ENCODE data around the gene PRKD1. TPM values are rescaled to one million over a fixed set of nuclear protein-coding genes. Genes with fewer than 3 reads are reported as not detected.

PRKD1 gene
- total RNA-seq, 1 donor: 28.6 TPM

DNA sequence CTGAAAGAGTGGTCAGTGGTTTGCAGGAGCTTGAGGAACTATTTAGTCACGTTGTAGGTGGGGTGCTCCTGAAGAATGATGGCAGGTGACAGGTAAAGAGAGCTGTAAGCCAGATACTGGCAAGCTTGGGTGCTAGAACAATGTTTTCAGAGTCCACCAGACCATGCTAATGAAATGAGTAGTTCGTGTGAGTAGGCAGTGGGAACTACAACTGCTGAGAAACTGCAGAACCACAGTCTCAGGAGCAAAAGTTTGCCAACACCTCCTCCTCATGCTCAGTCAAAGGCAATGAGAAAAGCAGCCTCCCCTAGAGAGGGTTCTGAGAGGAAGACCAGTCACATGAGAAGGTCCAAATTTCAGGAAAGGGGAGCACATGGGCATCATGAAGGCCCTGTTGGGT is 91.3 kb downstream of the PRKD1 start:
- TF ChIP-seq, protein P1, sequence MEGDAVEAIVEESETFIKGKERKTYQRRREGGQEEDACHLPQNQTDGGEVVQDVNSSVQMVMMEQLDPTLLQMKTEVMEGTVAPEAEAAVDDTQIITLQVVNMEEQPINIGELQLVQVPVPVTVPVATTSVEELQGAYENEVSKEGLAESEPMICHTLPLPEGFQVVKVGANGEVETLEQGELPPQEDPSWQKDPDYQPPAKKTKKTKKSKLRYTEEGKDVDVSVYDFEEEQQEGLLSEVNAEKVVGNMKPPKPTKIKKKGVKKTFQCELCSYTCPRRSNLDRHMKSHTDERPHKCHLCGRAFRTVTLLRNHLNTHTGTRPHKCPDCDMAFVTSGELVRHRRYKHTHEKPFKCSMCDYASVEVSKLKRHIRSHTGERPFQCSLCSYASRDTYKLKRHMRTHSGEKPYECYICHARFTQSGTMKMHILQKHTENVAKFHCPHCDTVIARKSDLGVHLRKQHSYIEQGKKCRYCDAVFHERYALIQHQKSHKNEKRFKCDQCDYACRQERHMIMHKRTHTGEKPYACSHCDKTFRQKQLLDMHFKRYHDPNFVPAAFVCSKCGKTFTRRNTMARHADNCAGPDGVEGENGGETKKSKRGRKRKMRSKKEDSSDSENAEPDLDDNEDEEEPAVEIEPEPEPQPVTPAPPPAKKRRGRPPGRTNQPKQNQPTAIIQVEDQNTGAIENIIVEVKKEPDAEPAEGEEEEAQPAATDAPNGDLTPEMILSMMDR (IDR thresholded peaks at IDR 0.05; ENCODE audit: extremely low read depth, low read depth, low read length): no peak
- Histone ChIP-seq H3K4me2 (ENCODE audit: insufficient read depth, low read length) (no peak overlapping the region), H3K36me3 (ENCODE audit: insufficient read depth, low read length) (no peaks in the 10 kb centered on the region)

DNA sequence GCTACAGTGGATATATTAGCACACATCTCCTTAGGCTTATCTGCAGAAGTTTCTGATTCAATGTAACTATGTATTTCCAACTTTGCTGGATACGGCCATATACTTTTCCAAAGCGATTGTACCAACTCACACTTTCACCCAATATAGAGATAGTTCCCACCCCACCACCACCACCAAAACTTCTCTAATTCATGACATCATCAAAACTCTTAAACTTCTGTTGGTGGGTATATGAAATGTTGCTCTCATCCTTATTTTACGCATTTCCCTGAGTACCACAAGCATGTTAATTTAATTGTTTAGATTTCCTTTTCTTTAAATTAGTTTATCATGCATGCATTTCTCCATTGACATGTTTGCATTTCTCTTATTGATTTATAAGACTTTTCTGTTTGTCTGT is 95.6 kb downstream of the PRKD1 start:
- H3K36me3 ChIP-seq (ENCODE audit: insufficient read depth, low read length): no peaks in the 10 kb centered on the region
- TF ChIP-seq, protein P1 (IDR thresholded peaks at IDR 0.05; ENCODE audit: extremely low read depth, low read depth, low read length): no peak
- no peak overlapping the region for H2AFZ ChIP-seq (ENCODE audit: low read length)
- H3K4me1 ChIP-seq (ENCODE audit: insufficient read depth, low read length): peaks cover 5% of the 10 kb centered on the region
- no peak overlapping the region for H3K27ac ChIP-seq (ENCODE audit: low read depth, low read length)
- no peaks in the 10 kb centered on the region for H3K27me3 ChIP-seq (ENCODE audit: insufficient read depth, low read length)
- peaks cover 44% of the 10 kb centered on the region for H3K79me2 ChIP-seq (ENCODE audit: insufficient read depth, low read length)
- H4K20me1 ChIP-seq (ENCODE audit: insufficient read depth, low read length): peaks cover 9% of the 10 kb centered on the region
- DNase-seq (ENCODE audit: insufficient read length, low spot score, missing footprints): no peak
- no peak overlapping the region for H3K4me3 ChIP-seq (ENCODE audit: insufficient read depth, low read length)
- H3K9me3 ChIP-seq (ENCODE audit: low read depth, low read length): no peaks in the 10 kb centered on the region
- H3K4me2 ChIP-seq (ENCODE audit: insufficient read depth, low read length): no peak overlapping the region

More for the DNA sequence above, 91.3 kb downstream of the PRKD1 start:
- no peaks in the 10 kb centered on the region for H3K27me3 ChIP-seq (ENCODE audit: insufficient read depth, low read length)
- DNase-seq (ENCODE audit: insufficient read length, low spot score, missing footprints): no peak
- H2AFZ ChIP-seq (ENCODE audit: low read length): no peak overlapping the region
- no peak overlapping the region for H3K4me3 ChIP-seq (ENCODE audit: insufficient read depth, low read length)
- peaks cover 5% of the 10 kb centered on the region for H4K20me1 ChIP-seq (ENCODE audit: insufficient read depth, low read length)
- no peaks in the 10 kb centered on the region for H3K4me1 ChIP-seq (ENCODE audit: insufficient read depth, low read length)
- no peak overlapping the region for H3K27ac ChIP-seq (ENCODE audit: low read depth, low read length)
- peaks cover 11% of the 10 kb centered on the region for H3K9me3 ChIP-seq (ENCODE audit: low read depth, low read length)
- peaks cover 37% of the 10 kb centered on the region for H3K79me2 ChIP-seq (ENCODE audit: insufficient read depth, low read length)

DNA sequence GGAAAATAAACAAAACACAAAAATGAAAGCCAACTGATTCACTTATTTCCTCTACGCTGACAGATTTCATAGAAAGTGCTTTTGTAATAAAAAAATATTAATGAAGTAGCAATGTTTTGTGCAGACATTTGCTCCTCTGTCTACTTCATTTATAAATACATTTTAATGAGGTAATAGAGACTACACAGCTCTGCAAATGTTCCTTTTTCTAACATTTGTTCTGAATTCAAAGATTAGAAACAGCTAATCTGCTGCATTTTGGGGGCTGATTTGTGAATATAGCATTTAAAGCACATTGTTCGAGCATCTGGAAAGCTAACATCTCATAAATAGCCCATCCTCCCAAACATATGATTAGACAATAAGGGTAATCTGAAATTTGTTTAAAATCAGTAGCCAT is 97.8 kb downstream of the PRKD1 start:
- Histone ChIP-seq H3K36me3 (ENCODE audit: insufficient read depth, low read length) (no peaks in the 10 kb centered on the region), H3K79me2 (ENCODE audit: insufficient read depth, low read length) (peaks cover 39% of the 10 kb centered on the region)
- TF ChIP-seq, protein P1 (IDR thresholded peaks at IDR 0.05; ENCODE audit: extremely low read depth, low read depth, low read length): no peak

DNA sequence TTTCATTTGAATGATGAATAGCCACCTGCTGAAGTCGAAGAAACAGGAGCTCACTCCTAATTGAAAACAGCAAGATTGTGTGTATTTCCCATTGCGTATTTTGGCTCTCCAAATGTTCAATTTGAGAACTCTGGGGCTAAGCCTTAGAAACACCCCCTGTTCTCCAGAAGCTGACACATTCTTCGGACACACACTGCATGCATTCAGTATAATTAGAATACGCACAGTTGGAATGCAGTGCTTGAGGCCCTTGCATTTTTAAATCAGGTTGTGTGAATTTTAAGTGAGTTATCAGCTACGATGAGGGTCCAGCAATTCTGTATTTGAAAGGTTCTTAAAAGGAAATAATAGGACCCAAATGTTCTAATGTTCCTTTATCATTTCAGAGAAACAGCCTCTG is 103.8 kb downstream of the PRKD1 start:
- H3K4me3 ChIP-seq (ENCODE audit: insufficient read depth, low read length): no peak overlapping the region
- no peak overlapping the region for H2AFZ ChIP-seq (ENCODE audit: low read length)
- H3K79me2 ChIP-seq (ENCODE audit: insufficient read depth, low read length): peaks cover 60% of the 10 kb centered on the region
- H4K20me1 ChIP-seq (ENCODE audit: insufficient read depth, low read length): peaks cover 9% of the 10 kb centered on the region
- no peaks in the 10 kb centered on the region for H3K27me3 ChIP-seq (ENCODE audit: insufficient read depth, low read length)
- H3K4me2 ChIP-seq (ENCODE audit: insufficient read depth, low read length): no peak overlapping the region
- no peaks in the 10 kb centered on the region for H3K36me3 ChIP-seq (ENCODE audit: insufficient read depth, low read length)
- no peak overlapping the region for H3K27ac ChIP-seq (ENCODE audit: low read depth, low read length)
- TF ChIP-seq, protein P1 (IDR thresholded peaks at IDR 0.05; ENCODE audit: extremely low read depth, low read depth, low read length): no peak
- H3K9me3 ChIP-seq (ENCODE audit: low read depth, low read length): no peaks in the 10 kb centered on the region
- H3K4me1 ChIP-seq (ENCODE audit: insufficient read depth, low read length): peaks cover 18% of the 10 kb centered on the region
- DNase-seq (ENCODE audit: insufficient read length, low spot score, missing footprints): no peak

More for the DNA sequence above, 97.8 kb downstream of the PRKD1 start:
- Histone ChIP-seq H2AFZ (ENCODE audit: low read length) (no peak overlapping the region), H3K4me3 (ENCODE audit: insufficient read depth, low read length) (no peak overlapping the region), H3K27me3 (ENCODE audit: insufficient read depth, low read length) (no peaks in the 10 kb centered on the region), H4K20me1 (ENCODE audit: insufficient read depth, low read length) (peaks cover 4% of the 10 kb centered on the region), H3K27ac (ENCODE audit: low read depth, low read length) (no peak overlapping the region), H3K9me3 (ENCODE audit: low read depth, low read length) (no peaks in the 10 kb centered on the region), H3K4me1 (ENCODE audit: insufficient read depth, low read length) (peaks cover 5% of the 10 kb centered on the region), H3K4me2 (ENCODE audit: insufficient read depth, low read length) (no peak overlapping the region)
- no peak for DNase-seq (ENCODE audit: insufficient read length, low spot score, missing footprints)
